HCT116 (cell line): ENCODE measurements around the gene MED9. TPM values are rescaled to one million over a fixed set of nuclear protein-coding genes. Genes with fewer than 3 reads are reported as not detected.

Experiments
- ATAC-seq: fragments of 200-7000 bp; cut with Tn5 transposase; 2 replicates; pipeline ENCODE4 v1.9.1; 2020; ENCODE audit warnings: mild to moderate bottlenecking, moderate library complexity
- BruUV-seq: library from RNA; stranded (reverse); fragments of 400-500 nt; replicated peaks from 2 replicates; lab custom pipeline; 2021; lab: Mats Ljungman, UMichigan
- CTCF ChIA-PET: fragments of 300-600 bp; sonication (Branson Sonifier 250); formaldehyde crosslinking; loops from one replicate; lab custom pipeline; 2021; ENCODE audit warnings: antibody characterized with exemption; lab: Charles Lee
- POLR2A ChIA-PET: fragments of 300-600, 350-600 bp; sonication (Branson Sonifier 250); formaldehyde crosslinking; loops from one replicate; lab custom pipeline; 2021; ENCODE audit warnings: antibody characterized with exemption; lab: Charles Lee
- RAD21 ChIA-PET, 2 experiments: fragments of 300-600 bp; sonication (Branson Sonifier 250); formaldehyde crosslinking; loops; one replicate each; lab custom pipeline; 2023; ENCODE audit warnings: low total read pairs in 2 of 2; ENCODE audit not compliant: uncharacterized antibody in 2 of 2, unreplicated experiment in 2 of 2, low non-redundant PET in 1 of 2; lab: Charles Lee
- DNase-seq: peaks from one replicate; pipeline ENCODE4 v3.0.0-alpha.2; 2010; ENCODE audit warnings: low read depth, low spot score
- H2AFZ ChIP-seq: fragments of 200-600 bp; shearing (Covaris generic), sonication (generic); 2 replicates; pipeline ENCODE4 v1.6.1; 2017; ENCODE audit warnings: low read depth, mixed run types, mixed read lengths, antibody characterized with exemption, low read length; ENCODE audit not compliant: poor library complexity, severe bottlenecking
- H3K27ac ChIP-seq: 2 replicates; pipeline ENCODE4 v1.5.1; 2012; ENCODE audit warnings: low read depth, low read length
- H3K27me3 ChIP-seq: fragments of 200-600 bp; sonication (generic); 2 replicates; pipeline ENCODE4 v1.6.1; 2016; ENCODE audit warnings: mixed run types, low read length, mixed read lengths; ENCODE audit not compliant: insufficient read depth
- H3K36me3 ChIP-seq, 2 experiments: fragments of 200-500 bp in 1 of 2; fragments of 200-600 bp in 1 of 2; sonication (Bioruptor generic) in 1 of 2; sonication (generic) in 1 of 2; 2 replicates each; pipeline versions ENCODE4 v1.5.1 to v1.6.1; 2014 to 2016; ENCODE audit warnings: low read length in 2 of 2, inconsistent platforms in 1 of 2, mixed read lengths in 1 of 2, mixed run types in 1 of 2; ENCODE audit not compliant: insufficient read depth in 2 of 2, control insufficient read depth in 1 of 2
- H3K4me1 ChIP-seq, 2 experiments: fragments of 200-600 bp in 1 of 2; sonication (generic) in 1 of 2; 2 replicates each; pipeline versions ENCODE4 v1.5.1 to v1.6.1; 2012 to 2017; ENCODE audit warnings: low read length in 2 of 2, inconsistent platforms in 1 of 2, mild to moderate bottlenecking in 1 of 2, mixed read lengths in 1 of 2, mixed run types in 1 of 2, moderate library complexity in 1 of 2; ENCODE audit not compliant: insufficient read depth in 2 of 2, control insufficient read depth in 1 of 2
- H3K4me2 ChIP-seq: fragments of 200-600 bp; sonication (generic); 2 replicates; pipeline ENCODE4 v1.6.1; 2017; ENCODE audit warnings: mixed run types, low read length, mixed read lengths
- H3K4me3 ChIP-seq, 2 experiments: fragments of 200-600 bp in 1 of 2; sonication (generic) in 1 of 2; replicated peaks in 1 of 2; 2 replicates each; pipeline ENCODE4 v1.5.1; 2011 to 2016; ENCODE audit warnings: low read length in 2 of 2, control low read depth in 1 of 2, low read depth in 1 of 2, mild to moderate bottlenecking in 1 of 2, mixed read lengths in 1 of 2, mixed run types in 1 of 2
- H3K79me2 ChIP-seq: fragments of 200-600 bp; sonication (generic); 2 replicates; pipeline ENCODE4 v1.6.1; 2017; ENCODE audit warnings: mild to moderate bottlenecking, mixed run types, low read length, moderate library complexity, mixed read lengths; ENCODE audit not compliant: insufficient read depth
- H3K9ac ChIP-seq: fragments of 200-600 bp; sonication (generic); 2 replicates; pipeline ENCODE4 v1.6.1; 2016; ENCODE audit warnings: low read length, mixed read lengths
- H3K9me2 ChIP-seq: fragments of 200-600 bp; sonication (generic), shearing (Covaris generic); 2 replicates; pipeline ENCODE4 v1.6.1; 2017; ENCODE audit warnings: mixed run types, mild to moderate bottlenecking, moderate library complexity; ENCODE audit not compliant: insufficient read depth
- H3K9me3 ChIP-seq, 2 experiments: fragments of 200-500 bp in 1 of 2; fragments of 200-600 bp in 1 of 2; sonication (Bioruptor generic) in 1 of 2; sonication (generic) in 1 of 2; 2 replicates each; pipeline ENCODE4 v1.6.1; 2014 to 2017; ENCODE audit warnings: low read length in 2 of 2, mixed read lengths in 2 of 2, inconsistent platforms in 1 of 2, low read depth in 1 of 2, mild to moderate bottlenecking in 1 of 2, mixed run types in 1 of 2, moderate library complexity in 1 of 2; ENCODE audit not compliant: control insufficient read depth in 1 of 2, insufficient read depth in 1 of 2
- H4K20me1 ChIP-seq: fragments of 200-600 bp; sonication (generic), shearing (Covaris generic); 2 replicates; pipeline ENCODE4 v1.6.1; 2017; ENCODE audit warnings: mixed run types, mild to moderate bottlenecking, moderate library complexity; ENCODE audit not compliant: insufficient read depth
- EGR1 ChIP-seq: IDR thresholded peaks from 2 replicates; pipeline ENCODE4 v1.6.1; 2012; ENCODE audit warnings: low read depth
- JUND ChIP-seq: IDR thresholded peaks from 2 replicates; pipeline ENCODE4 v1.6.1; 2012
- MAX ChIP-seq: IDR thresholded peaks from 2 replicates; pipeline ENCODE4 v1.6.1; 2012
- POLR2AphosphoS5 ChIP-seq: IDR thresholded peaks from 2 replicates; pipeline ENCODE4 v1.6.1; 2011; ENCODE audit warnings: mild to moderate bottlenecking, low read depth, low read length, moderate library complexity
- RAD21 ChIP-seq: IDR thresholded peaks from 2 replicates; pipeline ENCODE4 v1.6.1; 2012; ENCODE audit warnings: low read depth, mild to moderate bottlenecking
- TCF7L2 ChIP-seq: IDR thresholded peaks from 2 replicates; pipeline ENCODE4 v1.7.0; 2011; ENCODE audit warnings: borderline replicate concordance, inconsistent platforms; ENCODE audit not compliant: insufficient read depth, insufficient read length; ENCODE audit errors: extremely low read depth
- ZBTB33 ChIP-seq: IDR thresholded peaks from 2 replicates; pipeline ENCODE4 v1.6.1; 2011; ENCODE audit warnings: mild to moderate bottlenecking, low read length, moderate library complexity; ENCODE audit not compliant: insufficient replicate concordance; ENCODE audit errors: extremely low read depth
- ZFX ChIP-seq: fragments of 450-650 bp; IDR thresholded peaks from 2 replicates; pipeline ENCODE4 v1.6.1; 2017
- intact Hi-C: fragments of 100-400 bp; cut with micrococcal nuclease; formaldehyde crosslinking; loops from 2 replicates; pipeline ENCODE4 v1.10.0; 2022
- total RNA-seq: library from RNA; stranded (reverse); gene quantifications from one replicate; pipeline ENCODE4 v1.2.1, GENCODE V29; 2021; ENCODE audit not compliant: unreplicated experiment

The MED9 gene
- total RNA-seq, 1 experiment from 2014 or later, result 13.9 TPM

DNA sequence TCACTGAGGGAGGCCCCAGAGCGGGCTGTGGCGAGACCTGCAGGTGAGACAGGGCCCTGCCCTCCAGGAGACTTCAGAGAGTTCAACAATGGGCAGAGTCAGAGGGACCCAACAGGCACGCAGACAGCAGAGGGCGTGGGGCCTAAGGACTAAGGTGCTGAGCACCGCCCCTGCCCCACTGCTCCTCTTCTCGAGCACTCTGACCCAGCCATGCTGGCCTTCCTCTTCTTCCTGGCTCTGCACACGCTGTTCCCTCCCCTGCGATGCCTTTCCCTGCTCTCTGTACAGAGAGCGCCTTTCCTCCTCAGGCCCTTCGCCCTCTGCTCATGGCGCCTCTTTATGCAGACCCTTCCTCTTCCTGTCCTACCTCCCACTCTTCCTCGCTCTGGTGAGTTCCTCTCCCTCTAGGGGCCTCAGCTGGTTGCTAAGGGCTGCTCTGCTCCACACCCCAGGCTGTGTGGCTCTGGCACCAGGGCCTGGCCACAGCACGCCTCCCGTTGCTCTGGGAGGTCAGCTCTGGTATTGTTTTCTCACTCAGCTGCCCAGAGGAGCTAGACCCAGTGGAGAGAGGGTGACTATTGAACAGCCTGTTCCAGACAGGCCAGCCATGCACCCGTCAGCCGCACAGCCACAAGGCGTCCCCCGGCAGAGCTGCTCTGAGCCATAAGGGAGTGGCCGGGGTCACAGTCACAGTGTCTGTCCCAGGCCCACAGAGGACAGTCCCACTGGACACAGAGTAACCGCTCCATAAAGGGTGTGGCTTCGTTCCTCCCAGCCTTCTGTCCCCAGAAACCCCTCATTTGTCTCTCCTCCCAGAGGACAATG is 33.0 kb downstream of the MED9 start:
- no peak overlapping the region for H3K9ac ChIP-seq
- no peaks in the 10 kb centered on the region for H3K9me2 ChIP-seq
- no peak overlapping the region; the same call in 1 of the 2 replicates for H3K27ac ChIP-seq
- BruUV-seq, result no TSS peak
- CTCF ChIA-PET, result interaction anchor here (0.8 to 2.9 kb wide), 2 partner anchors 13 kb away, joined by 3 to 19 read pairs; partner anchors contain the start of gene RASD1
- no peaks in the 10 kb centered on the region for H3K9me3 ChIP-seq
- H2AFZ ChIP-seq, result no peak overlapping the region
- H3K4me1 ChIP-seq, result peaks cover 5 to 32% of the 10 kb centered on the region in 2 experiments; a peak in 3 of 4 replicates
- no peak for TF ChIP-seq JUND
- TF ChIP-seq TCF7L2, result no peak
- TF ChIP-seq POLR2AphosphoS5, result no peak
- no peak for TF ChIP-seq ZBTB33
- TF ChIP-seq EGR1, result no peak
- no peak for TF ChIP-seq ZFX
- TF ChIP-seq MAX, result no peak
- no peak for TF ChIP-seq RAD21
- TF ChIP-seq, all 23 proteins: peak for 0
- Histone ChIP-seq H3K4me3 (no peak overlapping the region), H3K36me3 (no peaks in the 10 kb centered on the region), H3K27me3 (no peaks in the 10 kb centered on the region), H3K4me2 (0 out of 2 replicates have a peak overlapping the region, but pooled peaks have one; percentile 11), H3K79me2 (no peaks in the 10 kb centered on the region), H4K20me1 (no peaks in the 10 kb centered on the region)
- ChIA-PET POLR2A (no interaction called here), RAD21 (no interaction called here)
- intact Hi-C loops, result no loop called here
- DNase-seq (no peak), ATAC-seq (no peak)
